Cardiac fibroblast (primary cell): ENCODE measurements around the gene TUBA4B.

Experiments
- DNase-seq, 2 donors: peaks; one replicate each; pipeline versions ENCODE4 v3.0.0 to v3.0.0-alpha.2; 2010; ENCODE audit warnings: low read depth in 2 of 2
- H3K4me3 ChIP-seq, 2 donors: replicated peaks in 1 of 2; 1 replicate in 1 of 2; 2 replicates in 1 of 2; pipeline ENCODE4 v1.5.1; 2011; ENCODE audit warnings: low read depth in 2 of 2, low read length in 2 of 2, mild to moderate bottlenecking in 2 of 2, moderate library complexity in 1 of 2
- TF ChIP-seq, protein P1 (sequence below): IDR thresholded peaks from one replicate; pipeline ENCODE4 v1.5.1; 2011; ENCODE audit warnings: low read depth, mild to moderate bottlenecking, low read length, inconsistent platforms

TUBA4B gene

GRCh38 chr2:219270055-219270372 is 17.0 kb downstream of the TUBA4B start:
- no peak overlapping the region for H3K4me3 ChIP-seq
- TF ChIP-seq, protein P1, sequence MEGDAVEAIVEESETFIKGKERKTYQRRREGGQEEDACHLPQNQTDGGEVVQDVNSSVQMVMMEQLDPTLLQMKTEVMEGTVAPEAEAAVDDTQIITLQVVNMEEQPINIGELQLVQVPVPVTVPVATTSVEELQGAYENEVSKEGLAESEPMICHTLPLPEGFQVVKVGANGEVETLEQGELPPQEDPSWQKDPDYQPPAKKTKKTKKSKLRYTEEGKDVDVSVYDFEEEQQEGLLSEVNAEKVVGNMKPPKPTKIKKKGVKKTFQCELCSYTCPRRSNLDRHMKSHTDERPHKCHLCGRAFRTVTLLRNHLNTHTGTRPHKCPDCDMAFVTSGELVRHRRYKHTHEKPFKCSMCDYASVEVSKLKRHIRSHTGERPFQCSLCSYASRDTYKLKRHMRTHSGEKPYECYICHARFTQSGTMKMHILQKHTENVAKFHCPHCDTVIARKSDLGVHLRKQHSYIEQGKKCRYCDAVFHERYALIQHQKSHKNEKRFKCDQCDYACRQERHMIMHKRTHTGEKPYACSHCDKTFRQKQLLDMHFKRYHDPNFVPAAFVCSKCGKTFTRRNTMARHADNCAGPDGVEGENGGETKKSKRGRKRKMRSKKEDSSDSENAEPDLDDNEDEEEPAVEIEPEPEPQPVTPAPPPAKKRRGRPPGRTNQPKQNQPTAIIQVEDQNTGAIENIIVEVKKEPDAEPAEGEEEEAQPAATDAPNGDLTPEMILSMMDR: no peak
- DNase-seq: no peak

DNA sequence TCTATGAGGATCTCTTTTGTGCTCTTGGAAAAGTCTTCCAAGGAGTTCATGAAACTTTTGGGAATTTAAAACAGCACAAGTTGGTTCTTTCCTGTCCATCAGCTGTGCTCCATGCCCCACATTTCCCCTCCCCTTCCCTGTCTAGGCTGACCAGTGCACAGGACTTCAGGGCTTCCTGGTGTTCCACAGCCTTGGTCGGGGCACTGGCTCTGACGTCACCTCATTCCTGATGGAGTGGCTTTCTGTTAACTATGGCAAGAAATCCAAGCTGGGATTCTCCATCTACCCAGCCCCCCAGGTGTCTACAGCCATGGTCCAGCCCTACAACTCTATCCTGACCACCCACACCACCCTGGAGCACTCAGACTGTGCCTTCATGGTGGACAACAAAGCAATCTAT is 18.0 kb downstream of the TUBA4B start:
- TF ChIP-seq, protein P1: no peak
- H3K4me3 ChIP-seq: no peak overlapping the region
- DNase-seq: no peak

DNA sequence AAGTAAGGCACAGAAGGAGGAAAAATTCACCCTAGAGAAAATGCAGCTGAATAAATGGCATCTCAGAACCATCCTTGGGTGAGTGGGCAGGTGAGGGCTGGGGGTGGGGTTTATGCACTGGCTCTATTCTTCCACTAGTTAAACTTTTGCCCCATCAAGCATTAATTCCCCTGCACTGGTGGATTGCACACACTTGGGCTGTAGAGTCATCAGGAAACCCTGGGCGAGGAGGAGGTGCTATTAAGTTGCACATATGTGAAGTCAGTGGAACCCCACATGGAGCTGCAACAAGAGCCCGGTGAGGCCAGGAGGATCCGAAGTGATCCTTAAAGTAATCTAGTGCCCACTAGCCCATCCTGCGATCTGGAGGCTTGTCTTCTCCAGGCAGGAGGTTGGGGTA is 19.3 kb downstream of the TUBA4B start:
- no peak for DNase-seq
- no peak overlapping the region for H3K4me3 ChIP-seq
- TF ChIP-seq, protein P1: no peak

DNA sequence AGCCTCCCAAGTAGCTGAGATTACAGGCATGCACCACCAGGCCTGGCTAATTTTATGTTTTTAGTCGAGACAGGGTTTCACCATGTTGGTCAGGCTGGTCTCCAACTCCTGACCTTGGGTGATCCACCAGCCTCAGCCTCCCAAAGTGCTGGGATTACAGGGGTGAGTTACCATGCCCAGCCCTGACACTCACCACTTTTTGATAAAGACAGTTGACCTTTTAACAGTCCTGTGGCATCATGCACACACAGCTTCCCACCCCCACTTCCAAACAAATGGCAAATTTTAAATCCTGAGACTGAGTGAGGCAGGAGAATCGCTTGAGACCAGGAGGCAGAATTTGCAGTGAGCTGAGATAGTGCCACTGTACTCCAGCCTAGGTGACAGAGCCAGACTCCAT is 20.0 kb downstream of the TUBA4B start:
- TF ChIP-seq, protein P1: no peak
- no peak for DNase-seq
- no peak overlapping the region for H3K4me3 ChIP-seq

DNA sequence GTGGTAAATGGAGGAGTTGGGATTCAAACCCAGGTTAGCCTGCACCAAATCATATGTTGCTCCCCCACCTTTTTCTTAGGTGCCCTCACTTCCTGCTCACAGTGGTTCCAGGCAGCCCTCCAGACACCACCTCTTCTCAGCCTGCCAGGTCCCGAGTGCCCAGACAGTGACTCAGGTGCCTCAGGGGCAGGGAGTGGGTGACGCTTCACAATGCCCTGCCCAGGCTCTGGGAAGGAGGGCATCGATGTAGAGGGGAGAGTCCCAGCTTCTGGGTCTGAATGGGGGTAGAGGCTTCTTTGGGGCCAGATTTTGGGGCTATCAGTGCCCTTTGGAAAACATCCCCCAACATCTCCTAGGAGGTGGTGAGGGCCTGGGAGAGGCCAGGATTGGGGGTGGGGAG is 20.9 kb downstream of the TUBA4B start:
- TF ChIP-seq, protein P1: no peak
- DNase-seq: peak in 1 of 2 donors; percentile 46
- H3K4me3 ChIP-seq: no peak overlapping the region

DNA sequence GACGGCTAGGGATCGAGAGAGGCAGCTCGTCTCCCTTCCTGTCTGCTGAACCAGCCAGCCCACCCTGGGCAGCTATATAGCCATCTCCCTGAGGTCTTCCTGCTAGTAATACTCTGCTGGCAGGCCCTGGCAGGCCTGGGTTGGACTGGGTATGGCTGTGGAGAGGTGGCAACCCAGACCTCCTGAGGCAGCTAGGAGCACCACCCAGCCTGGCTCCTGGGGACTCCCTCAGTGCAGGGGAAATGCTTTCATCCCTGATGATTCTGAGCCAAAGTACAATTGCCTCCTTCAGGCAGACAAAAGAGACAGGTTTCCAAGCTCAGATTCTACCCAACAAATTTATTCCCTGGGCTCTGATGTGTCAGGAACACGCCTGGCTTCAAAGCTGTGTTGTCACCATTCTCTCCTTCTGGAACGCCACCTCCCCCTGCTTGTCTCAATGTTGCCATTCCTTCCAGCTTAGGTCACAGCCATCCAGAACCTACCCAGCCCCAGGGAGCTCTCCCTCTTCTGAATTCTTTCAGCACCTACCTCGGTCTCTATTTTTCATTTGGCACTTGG is 21.4 kb downstream of the TUBA4B start:
- no peak overlapping the region for H3K4me3 ChIP-seq
- DNase-seq: peak; percentile 70 to 90
- TF ChIP-seq, protein P1: no peak
